GM21576 (cell line): ENCODE results near the gene MICAL2.

Experiments
- ATAC-seq: cut with Tn5 transposase; IDR thresholded peaks from one replicate; pipeline ENCODE4 v1.9.1; 2021; ENCODE audit warnings: mild to moderate bottlenecking, moderate library complexity; ENCODE audit not compliant: unreplicated experiment

MICAL2 gene

GRCh38 chr11:12110201-12110713 is at the start of gene MICAL2:
Gene MICAL2, plus strand, starts transcription at chr11:12110590. Its CDS starts 51,566 bp downstream, at chr11:12162156.
- ATAC-seq, result peak; percentile 97

- no peak for ATAC-seq
Measured at GRCh38 chr11:12061851-12062560, 48.4 kb upstream of the MICAL2 start.

GRCh38 chr11:12063251-12063650 is 47.1 kb upstream of the MICAL2 start:
- no peak for ATAC-seq

- no peak for ATAC-seq
Measured at GRCh38 chr11:12064136-12064953, 46.0 kb upstream of the MICAL2 start.

- no peak for ATAC-seq
Measured at GRCh38 chr11:12064954-12065280, 45.5 kb upstream of the MICAL2 start.

GRCh38 chr11:12066056-12066798 is 44.2 kb upstream of the MICAL2 start:
- no peak for ATAC-seq

- ATAC-seq, result no peak
Measured at GRCh38 chr11:12066799-12067508, 43.4 kb upstream of the MICAL2 start.

GRCh38 chr11:12067796-12068357 is 42.5 kb upstream of the MICAL2 start:
- ATAC-seq, result no peak

- ATAC-seq, result no peak
Measured at GRCh38 chr11:12069066-12069676, 41.2 kb upstream of the MICAL2 start.

GRCh38 chr11:12070446-12071267 is 39.7 kb upstream of the MICAL2 start:
- ATAC-seq, result no peak

- no peak for ATAC-seq
Measured at GRCh38 chr11:12071574-12071973, 38.8 kb upstream of the MICAL2 start.

- ATAC-seq, result no peak
Measured at GRCh38 chr11:12073436-12073835, 37.0 kb upstream of the MICAL2 start.

GRCh38 chr11:12073886-12074285 is 36.5 kb upstream of the MICAL2 start:
- ATAC-seq, result no peak

GRCh38 chr11:12074529-12075195 is 35.7 kb upstream of the MICAL2 start:
- ATAC-seq, result no peak

- ATAC-seq, result no peak
Measured at GRCh38 chr11:12075291-12075690, 35.1 kb upstream of the MICAL2 start.

- ATAC-seq, result no peak
Measured at GRCh38 chr11:12075822-12076821, 34.3 kb upstream of the MICAL2 start.

- ATAC-seq, result no peak
Measured at GRCh38 chr11:12076840-12077534, 33.4 kb upstream of the MICAL2 start.
